H9 (cell line): Measurements from ENCODE around the gene GPATCH2. TPM values are rescaled to one million over a fixed set of nuclear protein-coding genes. Genes with fewer than 3 reads are reported as not detected.

Experiments used
- DNase-seq: peaks from one replicate; pipeline ENCODE4 v3.0.0-alpha.2; 2017
- H2AFZ ChIP-seq: one replicate; pipeline ENCODE4 v1.6.1; 2013; ENCODE audit warnings: mild to moderate bottlenecking, low read length, control low read depth, moderate library complexity
- H2AK5ac ChIP-seq: 2 replicates; pipeline ENCODE4 v1.6.1; 2013; ENCODE audit warnings: low read length, control low read depth, mixed read lengths; ENCODE audit not compliant: insufficient read length
- H2BK120ac ChIP-seq: one replicate; pipeline ENCODE4 v1.6.1; 2013; ENCODE audit warnings: low read depth, mild to moderate bottlenecking, low read length, control low read depth, inconsistent platforms; ENCODE audit not compliant: poor library complexity, severe bottlenecking
- H2BK12ac ChIP-seq: 2 replicates; pipeline ENCODE4 v1.6.1; 2013; ENCODE audit warnings: low read length, control low read depth, mixed read lengths, low read depth; ENCODE audit not compliant: insufficient read length
- H2BK15ac ChIP-seq: 2 replicates; pipeline ENCODE4 v1.6.1; 2013; ENCODE audit warnings: low read depth, low read length, control low read depth
- H2BK20ac ChIP-seq: one replicate; pipeline ENCODE4 v1.6.1; 2013; ENCODE audit warnings: low read depth, mild to moderate bottlenecking, low read length, control low read depth, inconsistent platforms; ENCODE audit not compliant: poor library complexity, severe bottlenecking
- H2BK5ac ChIP-seq: 2 replicates; pipeline ENCODE4 v1.6.1; 2013; ENCODE audit warnings: low read length, control low read depth, mixed read lengths; ENCODE audit not compliant: insufficient read length
- H3K14ac ChIP-seq: 2 replicates; pipeline ENCODE4 v1.6.1; 2013; ENCODE audit warnings: low read length, control low read depth; ENCODE audit not compliant: insufficient read depth
- H3K18ac ChIP-seq: 2 replicates; pipeline ENCODE4 v1.6.1; 2013; ENCODE audit warnings: low read depth, mild to moderate bottlenecking, mixed read lengths, low read length, control low read depth; ENCODE audit not compliant: insufficient read length
- H3K23ac ChIP-seq: 2 replicates; pipeline ENCODE4 v1.6.1; 2013; ENCODE audit warnings: low read length, control low read depth, mixed read lengths, low read depth; ENCODE audit not compliant: insufficient read length
- H3K23me2 ChIP-seq: 2 replicates; pipeline ENCODE4 v1.6.1; 2013; ENCODE audit warnings: low read depth, mild to moderate bottlenecking, mixed read lengths, low read length, control low read depth; ENCODE audit not compliant: insufficient read length, poor library complexity, severe bottlenecking
- H3K27ac ChIP-seq: 2 replicates; pipeline ENCODE4 v1.5.1; 2013; ENCODE audit warnings: low read length, control low read depth, mixed read lengths, low read depth; ENCODE audit not compliant: insufficient read length
- H3K27me3 ChIP-seq: 2 replicates; pipeline ENCODE4 v1.6.1; 2013; ENCODE audit warnings: low read length, control low read depth, inconsistent platforms; ENCODE audit not compliant: insufficient read depth
- H3K4ac ChIP-seq: 2 replicates; pipeline ENCODE4 v1.6.1; 2013; ENCODE audit warnings: low read depth, mild to moderate bottlenecking, control low read depth, inconsistent platforms, low read length, moderate library complexity
- H3K4me1 ChIP-seq: 2 replicates; pipeline ENCODE4 v1.6.1; 2013; ENCODE audit warnings: low read length, control low read depth, inconsistent platforms; ENCODE audit not compliant: insufficient read depth
- H3K4me2 ChIP-seq: 2 replicates; pipeline ENCODE4 v1.6.1; 2013; ENCODE audit warnings: low read length, control low read depth, mixed read lengths; ENCODE audit not compliant: insufficient read length, insufficient read depth
- H3K56ac ChIP-seq: 2 replicates; pipeline ENCODE4 v1.6.1; 2013; ENCODE audit warnings: low read depth, mild to moderate bottlenecking, mixed read lengths, low read length, control low read depth; ENCODE audit not compliant: insufficient read length
- H3K79me1 ChIP-seq: 2 replicates; pipeline ENCODE4 v1.6.1; 2013; ENCODE audit warnings: low read depth, mild to moderate bottlenecking, moderate library complexity, low read length, control low read depth, inconsistent platforms; ENCODE audit not compliant: insufficient read depth, poor library complexity, severe bottlenecking
- H3K79me2 ChIP-seq: 2 replicates; pipeline ENCODE4 v1.6.1; 2013; ENCODE audit warnings: low read length, control low read depth, inconsistent platforms; ENCODE audit not compliant: insufficient read depth
- H3K9ac ChIP-seq: 2 replicates; pipeline ENCODE4 v1.6.1; 2013; ENCODE audit warnings: low read length, control low read depth, mixed read lengths; ENCODE audit not compliant: insufficient read length; ENCODE audit errors: extremely low read depth
- H3K9me3 ChIP-seq: one replicate; pipeline ENCODE4 v1.6.1; 2013; ENCODE audit warnings: low read depth, low read length, inconsistent platforms; ENCODE audit not compliant: control insufficient read depth
- H3T11ph ChIP-seq: one replicate; pipeline ENCODE4 v1.6.1; 2013; ENCODE audit warnings: mild to moderate bottlenecking, low read length, control low read depth, inconsistent platforms
- H4K20me1 ChIP-seq: one replicate; pipeline ENCODE4 v1.6.1; 2013; ENCODE audit not compliant: control insufficient read depth, insufficient read length, insufficient read depth
- H4K5ac ChIP-seq: 2 replicates; pipeline ENCODE4 v1.6.1; 2013; ENCODE audit warnings: low read depth, mild to moderate bottlenecking, mixed read lengths, low read length, control low read depth; ENCODE audit not compliant: insufficient read length
- H4K8ac ChIP-seq: replicated peaks from 2 replicates; pipeline ENCODE4 v1.6.1; 2013; ENCODE audit warnings: low read length, control low read depth, mixed read lengths, low read depth; ENCODE audit not compliant: insufficient read length
- H4K91ac ChIP-seq: 2 replicates; pipeline ENCODE4 v1.6.1; 2013; ENCODE audit warnings: low read depth, mild to moderate bottlenecking, moderate library complexity, mixed read lengths, low read length, control low read depth; ENCODE audit not compliant: insufficient read length
- H3K27ac Mint-ChIP-seq, 3 experiments: 2 replicates in 2 of 3; 3 replicates in 1 of 3; pipeline ENCODE4 v1.8.0; 2020 to 2021; ENCODE audit warnings: mixed read lengths in 3 of 3, mild to moderate bottlenecking in 1 of 3, moderate library complexity in 1 of 3
- H3K27me3 Mint-ChIP-seq: 2 replicates; pipeline ENCODE4 v1.8.0; 2021; ENCODE audit warnings: low read depth, mild to moderate bottlenecking, moderate library complexity, mixed read lengths
- H3K36me3 Mint-ChIP-seq, 3 experiments: 2 replicates in 2 of 3; 3 replicates in 1 of 3; pipeline ENCODE4 v1.8.0; 2020 to 2021; ENCODE audit warnings: low read depth in 3 of 3, mixed read lengths in 3 of 3; ENCODE audit not compliant: insufficient read depth in 1 of 3
- H3K4me1 Mint-ChIP-seq, 2 experiments: 2 replicates each; pipeline ENCODE4 v1.8.0; 2020; ENCODE audit warnings: mixed read lengths in 2 of 2
- H3K4me3 Mint-ChIP-seq, 2 experiments: 2 replicates in 1 of 2; 3 replicates in 1 of 2; pipeline ENCODE4 v1.8.0; 2020 to 2021; ENCODE audit warnings: mild to moderate bottlenecking in 2 of 2, mixed read lengths in 2 of 2, moderate library complexity in 1 of 2
- H3K9me3 Mint-ChIP-seq, 2 experiments: 2 replicates in 1 of 2; 3 replicates in 1 of 2; pipeline ENCODE4 v1.8.0; 2020; ENCODE audit warnings: mild to moderate bottlenecking in 2 of 2, mixed read lengths in 2 of 2, moderate library complexity in 1 of 2
- CTCF ChIP-seq: fragments of 200-600 bp; sonication (generic); conservative IDR thresholded peaks from 3 replicates; pipeline ENCODE4 v1.8.0; 2021; ENCODE audit warnings: antibody characterized with exemption, mild to moderate bottlenecking
- WGBS: extraction: QIAGEN DNeasy Blood & Tissue Kit; methylation state at CpG from one replicate; pipeline ENCODE4 v1.1.7; 2013; ENCODE audit warnings: missing lambda C conversion rate, low lambda C conversion rate, mixed read lengths; ENCODE audit not compliant: insufficient read length; ENCODE audit errors: extremely low coverage; 5-methylcytosine and 5-hydroxymethylcytosine counted together
- total RNA-seq: library from RNA; stranded (reverse); gene quantifications from 2 replicates; pipeline ENCODE4 v1.2.1, GENCODE V29; 2021

Gene GPATCH2
- total RNA-seq, 1 experiment from 2014 or later: 14.3 TPM

GRCh38 chr1:217465102-217465501, 165.8 kb downstream of the GPATCH2 start:
- H2AK5ac ChIP-seq: no peak overlapping the region
- H4K8ac ChIP-seq: no peak overlapping the region
- no peak overlapping the region for H3K4me2 ChIP-seq
- H3K4ac ChIP-seq: no peak overlapping the region
- no peak overlapping the region for H2BK15ac ChIP-seq
- Mint-ChIP-seq H3K36me3 (peaks cover 7 to 13% (median 8%) of the 10 kb centered on the region in 3 experiments; a peak in 5 of 7 replicates), H3K4me1 (no peaks in the 10 kb centered on the region), H3K9me3 (peaks cover 10% of the 10 kb centered on the region in 2 experiments; a peak in 4 of 5 replicates), H3K4me3 (no peak overlapping the region), H3K27me3 (no peaks in the 10 kb centered on the region), H3K27ac (no peak overlapping the region)
- no peak overlapping the region for H4K91ac ChIP-seq
- H2BK5ac ChIP-seq: no peak overlapping the region
- no peaks in the 10 kb centered on the region for H3K27me3 ChIP-seq
- no peak overlapping the region for H2AFZ ChIP-seq
- no peaks in the 10 kb centered on the region for H3K23me2 ChIP-seq
- no peak overlapping the region for H3K18ac ChIP-seq
- no peak overlapping the region for H4K5ac ChIP-seq
- H3K9me3 ChIP-seq: no peaks in the 10 kb centered on the region
- no peaks in the 10 kb centered on the region for H3K79me2 ChIP-seq
- DNase-seq: no peak
- no peak overlapping the region for H3K56ac ChIP-seq
- no peak overlapping the region for H3K27ac ChIP-seq
- TF ChIP-seq CTCF: no peak
- H3K4me1 ChIP-seq: no peaks in the 10 kb centered on the region
- no peak overlapping the region for H3T11ph ChIP-seq
- no peak overlapping the region for H3K14ac ChIP-seq
- no peak overlapping the region for H2BK12ac ChIP-seq
- H4K20me1 ChIP-seq: no peaks in the 10 kb centered on the region
- no peak overlapping the region for H2BK120ac ChIP-seq
- 100% methylated on average over 1 of the region's 1 CpG for WGBS
- H3K9ac ChIP-seq: no peak overlapping the region
- H3K79me1 ChIP-seq: no peaks in the 10 kb centered on the region
- H3K23ac ChIP-seq: no peak overlapping the region
- no peak overlapping the region for H2BK20ac ChIP-seq
